H1 (cell line): ENCODE results near the gene PTPRJ. TPM values are rescaled to one million over a fixed set of nuclear protein-coding genes. Genes with fewer than 3 reads are reported as not detected.

Experiments used
- CTCF ChIA-PET: fragments of 300-600 bp; sonication (Branson Sonifier 250); formaldehyde crosslinking; loops from one replicate; lab custom pipeline; 2021; ENCODE audit not compliant: partially characterized antibody; lab: Charles Lee
- POLR2A ChIA-PET: fragments of 300-600 bp; sonication (Branson Sonifier 250); formaldehyde crosslinking; loops from one replicate; lab custom pipeline; 2021; ENCODE audit warnings: inconsistent platforms; ENCODE audit not compliant: partially characterized antibody; lab: Charles Lee
- DNase-seq, 2 experiments: peaks; one replicate each; pipeline versions ENCODE4 v3.0.0 to v3.0.0-alpha.2; 2010 to 2022; ENCODE audit warnings: low spot score in 2 of 2, low read depth in 1 of 2, mixed read lengths in 1 of 2
- FAIRE-seq: peaks from 2 replicates; lab custom pipeline; 2011; peaks lifted over from hg19 to GRCh38; lab: Jason Lieb, UNC
- H2AFZ ChIP-seq: 2 replicates; pipeline ENCODE4 v1.8.1; 2012; ENCODE audit warnings: low read length, inconsistent platforms
- H2AK5ac ChIP-seq: 2 replicates; pipeline ENCODE4 v1.6.1; 2013; ENCODE audit warnings: low read depth, low read length
- H2BK120ac ChIP-seq: replicated peaks from 2 replicates; pipeline ENCODE3; 2013; ENCODE audit warnings: low read depth, low read length, inconsistent platforms
- H2BK12ac ChIP-seq: 2 replicates; pipeline ENCODE4 v1.6.1; 2013; ENCODE audit warnings: low read depth, low read length
- H2BK15ac ChIP-seq: 2 replicates; pipeline ENCODE4 v1.6.1; 2013; ENCODE audit warnings: low read length
- H2BK20ac ChIP-seq: 2 replicates; pipeline ENCODE4 v1.6.1; 2013; ENCODE audit warnings: low read length
- H2BK5ac ChIP-seq: 2 replicates; pipeline ENCODE4 v1.6.1; 2013; ENCODE audit warnings: low read depth, low read length
- H3K14ac ChIP-seq: 2 replicates; pipeline ENCODE4 v1.6.1; 2013; ENCODE audit warnings: inconsistent platforms; ENCODE audit not compliant: insufficient read length
- H3K18ac ChIP-seq: 2 replicates; pipeline ENCODE4 v1.6.1; 2013; ENCODE audit warnings: low read length; ENCODE audit errors: extremely low read depth
- H3K23ac ChIP-seq: 2 replicates; pipeline ENCODE4 v1.6.1; 2013; ENCODE audit warnings: inconsistent platforms; ENCODE audit not compliant: insufficient read length
- H3K23me2 ChIP-seq: 2 replicates; pipeline ENCODE4 v1.6.1; 2013; ENCODE audit warnings: low read depth, low read length
- H3K27ac ChIP-seq: 2 replicates; pipeline ENCODE4 v1.6.1; 2011; ENCODE audit warnings: low read depth, low read length, inconsistent platforms
- H3K27me3 ChIP-seq, 4 experiments: replicated peaks in 1 of 4; 1 replicate in 1 of 4; 2 replicates in 3 of 4; pipeline versions ENCODE4 v1.6.1 to v1.8.1; 2011 to 2013; ENCODE audit warnings: low read length in 3 of 4, mild to moderate bottlenecking in 3 of 4, inconsistent platforms in 2 of 4, mixed read lengths in 2 of 4, moderate library complexity in 1 of 4; ENCODE audit not compliant: control insufficient read depth in 3 of 4, insufficient read depth in 3 of 4; ENCODE audit errors: extremely low read depth in 1 of 4
- H3K36me3 ChIP-seq, 4 experiments: 2 replicates each; pipeline versions ENCODE4 v1.6.1 to v1.8.1; 2011 to 2013; ENCODE audit warnings: mild to moderate bottlenecking in 4 of 4, low read length in 3 of 4, moderate library complexity in 2 of 4, control low read depth in 1 of 4, inconsistent platforms in 1 of 4; ENCODE audit not compliant: insufficient read depth in 4 of 4, control insufficient read depth in 2 of 4
- H3K4ac ChIP-seq: replicated peaks from 2 replicates; pipeline ENCODE3; 2013; ENCODE audit warnings: low read length, low read depth, mixed read lengths, inconsistent platforms; ENCODE audit not compliant: insufficient read length
- H3K4me1 ChIP-seq, 4 experiments: replicated peaks in 1 of 4; 1 replicate in 1 of 4; 2 replicates in 3 of 4; pipeline versions ENCODE4 v1.6.1 to v1.8.1; 2011 to 2013; ENCODE audit warnings: low read length in 3 of 4, inconsistent platforms in 2 of 4, mixed read lengths in 1 of 4; ENCODE audit not compliant: insufficient read depth in 4 of 4, control insufficient read depth in 3 of 4
- H3K4me2 ChIP-seq, 2 experiments: 2 replicates each; pipeline versions ENCODE4 v1.6.1 to v1.8.1; 2011 to 2013; ENCODE audit warnings: low read depth in 2 of 2, low read length in 2 of 2, control low read depth in 1 of 2, inconsistent platforms in 1 of 2, mild to moderate bottlenecking in 1 of 2; ENCODE audit not compliant: insufficient read depth in 1 of 2
- H3K4me3 ChIP-seq, 4 experiments: fragments of 200-600, 300-600 bp in 1 of 4; sonication (generic), shearing (Covaris generic), sonication (Bioruptor Twin) in 1 of 4; 2 replicates each; pipeline versions ENCODE4 v1.5.1 to v1.8.1; 2011 to 2016; ENCODE audit warnings: low read length in 4 of 4, low read depth in 3 of 4, control low read depth in 2 of 4, inconsistent platforms in 2 of 4, mild to moderate bottlenecking in 2 of 4, mixed read lengths in 1 of 4, moderate library complexity in 1 of 4; ENCODE audit not compliant: insufficient read depth in 2 of 4; ENCODE audit errors: extremely low read depth in 1 of 4
- H3K56ac ChIP-seq: replicated peaks from 2 replicates; pipeline ENCODE3; 2013; ENCODE audit warnings: low read depth, mild to moderate bottlenecking, mixed read lengths, low read length, inconsistent platforms; ENCODE audit not compliant: insufficient read length
- H3K79me1 ChIP-seq: 2 replicates; pipeline ENCODE4 v1.6.1; 2013; ENCODE audit warnings: low read depth, low read length, control low read depth
- H3K79me2 ChIP-seq, 2 experiments: 2 replicates each; pipeline versions ENCODE4 v1.6.1 to v1.8.1; 2012 to 2013; ENCODE audit warnings: low read length in 2 of 2, mild to moderate bottlenecking in 2 of 2, inconsistent platforms in 1 of 2; ENCODE audit not compliant: insufficient read depth in 2 of 2, control insufficient read depth in 1 of 2
- H3K9ac ChIP-seq, 4 experiments: replicated peaks in 1 of 4; 1 replicate in 1 of 4; 2 replicates in 3 of 4; pipeline versions ENCODE4 v1.6.1 to v1.8.1; 2011 to 2013; ENCODE audit warnings: low read depth in 3 of 4, low read length in 3 of 4, control low read depth in 2 of 4, mild to moderate bottlenecking in 2 of 4, moderate library complexity in 2 of 4, inconsistent platforms in 1 of 4; ENCODE audit errors: extremely low read depth in 1 of 4
- H3K9me3 ChIP-seq, 2 experiments: 2 replicates each; pipeline versions ENCODE4 v1.6.1 to v1.8.1; 2012 to 2013; ENCODE audit warnings: mild to moderate bottlenecking in 2 of 2, moderate library complexity in 2 of 2, control low read depth in 1 of 2, inconsistent platforms in 1 of 2, low read depth in 1 of 2, low read length in 1 of 2, mixed read lengths in 1 of 2; ENCODE audit not compliant: insufficient read depth in 2 of 2
- H4K20me1 ChIP-seq, 2 experiments: replicated peaks in 1 of 2; 2 replicates each; pipeline versions ENCODE3 to v1.8.1; 2011 to 2013; ENCODE audit warnings: inconsistent platforms in 2 of 2, low read length in 2 of 2, mild to moderate bottlenecking in 1 of 2; ENCODE audit not compliant: insufficient read depth in 2 of 2, control insufficient read depth in 1 of 2
- H4K5ac ChIP-seq: 2 replicates; pipeline ENCODE4 v1.6.1; 2013; ENCODE audit warnings: low read length, low read depth, mixed read lengths, inconsistent platforms; ENCODE audit not compliant: insufficient read length
- H4K8ac ChIP-seq: 2 replicates; pipeline ENCODE4 v1.8.0; 2013; ENCODE audit warnings: mild to moderate bottlenecking, moderate library complexity, low read length, inconsistent platforms; ENCODE audit not compliant: insufficient read depth; ENCODE audit errors: extremely low read depth
- H4K91ac ChIP-seq: replicated peaks from 2 replicates; pipeline ENCODE3; 2013; ENCODE audit warnings: low read length, mixed read lengths, inconsistent platforms; ENCODE audit not compliant: insufficient read length
- ASH2L ChIP-seq: fragments of 200-600, 300-600 bp; sonication (generic); IDR thresholded peaks from one replicate; pipeline ENCODE4 v1.7.1; 2017; ENCODE audit warnings: low read length
- BCL11A ChIP-seq, 2 experiments: IDR thresholded peaks; one replicate each; pipeline ENCODE4 v1.6.1; 2011; ENCODE audit warnings: low read depth in 2 of 2, low read length in 2 of 2, mild to moderate bottlenecking in 2 of 2
- CBX8 ChIP-seq: fragments of 300-800, 300-1000 bp; sonication (generic); IDR thresholded peaks from 2 replicates; pipeline ENCODE4 v1.7.1; 2016; ENCODE audit warnings: low read depth, low read length, borderline replicate concordance
- HDAC6 ChIP-seq: IDR thresholded peaks from one replicate; pipeline ENCODE4 v1.7.1; 2012; ENCODE audit warnings: low read depth, mild to moderate bottlenecking, inconsistent platforms, low read length, moderate library complexity
- KDM5A ChIP-seq: fragments of 200-600 bp; IDR thresholded peaks from 2 replicates; pipeline ENCODE4 v1.7.1; 2012; ENCODE audit warnings: mild to moderate bottlenecking, low read length, inconsistent platforms, mixed read lengths
- MAX ChIP-seq: IDR thresholded peaks from 2 replicates; pipeline ENCODE4 v1.6.1; 2012; ENCODE audit warnings: inconsistent platforms
- RFX5 ChIP-seq: IDR thresholded peaks from 2 replicates; pipeline ENCODE4 v1.6.1; 2011; ENCODE audit warnings: low read depth, low read length, improper control_type of control experiment, borderline replicate concordance
- RXRA ChIP-seq: IDR thresholded peaks from 2 replicates; pipeline ENCODE4 v1.6.1; 2011; ENCODE audit warnings: low read depth, mild to moderate bottlenecking, low read length, moderate library complexity; ENCODE audit not compliant: insufficient read depth
- SAP30 ChIP-seq: fragments of 300-600 bp; sonication (generic); IDR thresholded peaks from 2 replicates; pipeline ENCODE4 v1.7.1; 2012; ENCODE audit warnings: low read length, moderate library complexity, mild to moderate bottlenecking, inconsistent platforms; ENCODE audit not compliant: insufficient read depth, insufficient replicate concordance
- SIX5 ChIP-seq: IDR thresholded peaks from 2 replicates; pipeline ENCODE4 v1.6.1; 2011; ENCODE audit warnings: mild to moderate bottlenecking, low read depth, low read length
- SRF ChIP-seq: IDR thresholded peaks from 2 replicates; pipeline ENCODE4 v1.6.1; 2011; ENCODE audit warnings: mild to moderate bottlenecking, low read depth, low read length, moderate library complexity
- TAF1 ChIP-seq: IDR thresholded peaks from 2 replicates; pipeline ENCODE4 v1.6.1; 2011; ENCODE audit warnings: mild to moderate bottlenecking, low read depth, low read length
- WGBS, 2 experiments: shearing (Covaris generic) in 1 of 2; methylation state at CpG; one replicate each; pipeline versions ENCODE4 v1.1.6 to v1.1.7; 2013 to 2015; ENCODE audit warnings: low lambda C conversion rate in 2 of 2, mixed read lengths in 2 of 2, inconsistent platforms in 1 of 2, low coverage in 1 of 2, missing lambda C conversion rate in 1 of 2; ENCODE audit not compliant: insufficient replicate concordance in 2 of 2, insufficient coverage in 1 of 2, insufficient read length in 1 of 2; ENCODE audit errors: extremely low coverage in 1 of 2, missing lambda C conversion rate in 1 of 2; 5-methylcytosine and 5-hydroxymethylcytosine counted together
- polyA plus RNA-seq, 7 experiments: library from polyadenylated mRNA; depleted of rRNA in 3 of 7; stranded (reverse) in 5 of 7; unstranded in 2 of 7; fragments of >200 nt in 5 of 7; fragments of 200-250 nt in 2 of 7; gene quantifications; 1 replicate in 5 of 7; 2 replicates in 1 of 7; 4 replicates in 1 of 7; pipeline versions ENCODE4 v1.2.1 to v1.2.3, GENCODE V29; 2011 to 2013; ENCODE audit warnings: missing spikeins in 2 of 7, mixed read lengths in 2 of 7
- total RNA-seq: library from RNA; stranded (reverse); fragmentation: NEBNext Ultra II Directional; extraction: Animal tissue kit (Norgen Biotek cat#: 25700); gene quantifications from 2 replicates; pipeline ENCODE4 v1.2.1, GENCODE V29; 2021

Gene PTPRJ
- total and polyA plus RNA-seq, 2 of the 8 experiments (the other 6 are each of a cell fraction or from before 2014, with no cell fraction given), result 4.4 to 22.6 TPM

DNA sequence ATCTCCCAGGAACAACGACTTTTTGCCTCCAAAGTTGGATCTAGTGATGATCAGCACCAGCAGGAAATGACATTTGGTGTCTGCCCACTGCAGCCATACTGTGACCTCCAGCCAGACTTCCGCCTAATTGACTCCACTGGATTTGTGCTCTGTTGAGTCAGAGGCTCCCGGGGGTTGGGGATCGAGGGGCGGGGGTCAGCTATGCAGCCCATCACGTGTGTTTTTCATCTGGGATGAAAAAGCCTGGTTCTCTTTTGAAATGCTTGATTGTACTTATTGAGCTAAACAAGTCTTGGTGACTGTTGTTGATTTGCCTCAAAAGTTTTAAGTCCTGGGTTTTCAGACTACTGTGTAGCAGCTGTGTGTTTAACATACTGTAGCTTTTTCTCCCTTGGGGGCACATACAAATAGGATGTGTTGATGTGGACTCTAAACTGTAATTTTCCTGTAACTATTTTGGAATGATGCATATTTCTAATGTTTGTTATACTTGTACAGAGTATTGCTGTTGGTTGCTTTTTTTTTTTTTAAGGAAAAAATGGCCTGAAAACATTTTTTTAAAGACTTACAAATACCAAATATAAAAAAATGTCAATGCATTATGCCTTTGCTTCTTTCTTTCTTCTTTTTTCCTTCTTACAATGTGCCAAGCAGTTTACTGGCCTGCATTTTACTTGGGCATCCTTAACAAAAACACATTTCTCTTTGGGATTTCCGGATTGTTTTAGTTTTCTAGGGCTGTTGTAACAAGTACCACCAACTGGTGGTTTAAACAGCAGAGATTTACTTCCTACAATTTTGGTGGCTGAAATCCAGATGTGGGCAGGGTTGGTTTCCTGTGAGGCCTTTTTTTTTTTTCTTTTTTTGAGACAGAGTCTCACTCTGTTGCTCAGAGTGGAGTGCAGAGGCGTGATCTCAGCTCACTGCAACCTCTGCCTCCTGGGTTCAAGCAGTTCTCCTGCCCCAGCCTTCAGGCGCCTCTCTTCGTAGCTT, 190.2 kb downstream of the PTPRJ start:
- H3K18ac ChIP-seq, result no peak overlapping the region
- H4K91ac ChIP-seq, result no peak overlapping the region
- no peak overlapping the region for H2AK5ac ChIP-seq
- H3K27me3 ChIP-seq, result no peaks in the 10 kb centered on the region
- H3K14ac ChIP-seq, result no peak overlapping the region
- H3K23me2 ChIP-seq, result no peaks in the 10 kb centered on the region
- no peak overlapping the region for H2BK15ac ChIP-seq
- H3K9me3 ChIP-seq, result no peaks in the 10 kb centered on the region
- H3K4me3 ChIP-seq, result no peak overlapping the region
- no peaks in the 10 kb centered on the region for H4K20me1 ChIP-seq
- H2BK5ac ChIP-seq, result no peak overlapping the region
- no peak overlapping the region for H4K5ac ChIP-seq
- no peak overlapping the region for H3K9ac ChIP-seq
- H2BK120ac ChIP-seq, result no peak overlapping the region
- no peaks in the 10 kb centered on the region for H3K36me3 ChIP-seq
- no peak overlapping the region for H2AFZ ChIP-seq
- H3K56ac ChIP-seq, result no peak overlapping the region
- no peak overlapping the region for H3K4ac ChIP-seq
- POLR2A ChIA-PET, result no interaction called here
- H3K23ac ChIP-seq, result no peak overlapping the region
- DNase-seq (no peak), FAIRE-seq (no peak)
- no peak overlapping the region for H4K8ac ChIP-seq
- WGBS, 2 experiments, result 91% methylated on average over 10 of the region's 10 CpGs; no CpG with 5 or more reads in 1 of the 2 experiments
- no peaks in the 10 kb centered on the region for H3K79me1 ChIP-seq
- H3K4me2 ChIP-seq, result no peak overlapping the region
- H3K79me2 ChIP-seq, result no peaks in the 10 kb centered on the region
- H2BK20ac ChIP-seq, result no peak overlapping the region
- H3K4me1 ChIP-seq, result no peaks in the 10 kb centered on the region
- CTCF ChIA-PET, result interaction anchor here (0.6 to 1.6 kb wide), 5 partner anchors 13 to 444 kb away, joined by 3 read pairs; no protein-coding TSS in a partner anchor
- H2BK12ac ChIP-seq, result no peak overlapping the region
- no peak overlapping the region for H3K27ac ChIP-seq
- no peak for TF ChIP-seq CBX8
- TF ChIP-seq KDM5A, result no peak
- TF ChIP-seq TAF1, result no peak
- TF ChIP-seq MAX, result no peak
- TF ChIP-seq ASH2L, result no peak
- no peak for TF ChIP-seq SAP30
- no peak for TF ChIP-seq BCL11A (IDR thresholded peaks at IDR 0.05; ENCODE audit: low read depth in 2 of 2, low read length in 2 of 2)
- no peak for TF ChIP-seq RFX5
- TF ChIP-seq SRF, result no peak
- TF ChIP-seq HDAC6, result no peak
- no peak for TF ChIP-seq RXRA
- TF ChIP-seq SIX5, result no peak
